Measurements from ENCODE around the gene DYRK3. TPM values are rescaled to one million over a fixed set of nuclear protein-coding genes. Genes with fewer than 3 reads are reported as not detected.

DYRK3 gene
- total and polyA plus RNA-seq, 9 of the 15 experiments (the other 6 are each of a cell fraction or from before 2014, with no cell fraction given) = 4.5 to 33.7 (median 25.7) TPM

GRCh38 chr1:206693592-206693991 lies 58.3 kb downstream of the DYRK3 start:
- no peak overlapping the region for H2AFZ ChIP-seq (ENCODE audit: low read depth, low read length)
- peaks cover 99% of the 10 kb centered on the region for H3K79me2 ChIP-seq (ENCODE audit: control insufficient read depth, insufficient read depth, low read length)
- H3K27ac ChIP-seq (ENCODE audit: extremely low read depth, low read depth, low read length) = no peak overlapping the region
- no peak overlapping the region for H3K4me2 ChIP-seq (ENCODE audit: insufficient read depth, low read length)
- in situ Hi-C loops (cut with MboI) = no loop called here
- DNase-seq (ENCODE audit: extremely low read depth in 1 of 4, low spot score in 3 of 4) (peak in 1 of 4 experiments; percentile 10), FAIRE-seq (no peak), ATAC-seq (no peak)
- peaks cover 71% of the 10 kb centered on the region for H4K20me1 ChIP-seq (replicated peaks; ENCODE audit: control insufficient read depth, insufficient read depth, low read length)
- H3K4me3 ChIP-seq = no peak overlapping the region
- peak overlapping the region in 1 of 2 experiments; percentile 33; a peak in 1 of 4 replicates for H3K9ac ChIP-seq (ENCODE audit: insufficient read depth in 1 of 2, low read depth in 2 of 2, low read length in 2 of 2)
- WGBS (ENCODE audit: insufficient coverage, low coverage, missing lambda C conversion rate) = 84% methylated on average over 7 of the region's 7 CpGs
- H3K27me3 ChIP-seq (ENCODE audit: control insufficient read depth in 2 of 2, insufficient read depth in 2 of 2, low read length in 2 of 2) = no peaks in the 10 kb centered on the region
- peaks cover 45% of the 10 kb centered on the region; the same call in 2 of the 3 replicates for H3K36me3 ChIP-seq (ENCODE audit: control insufficient read depth, insufficient read depth, low read length)
- intact Hi-C loops (cut with micrococcal nuclease) = no loop called here
- ChIA-PET CTCF (ENCODE audit: low intra/inter-chr PET ratio) (no interaction called here), POLR2A (interaction anchor here (0.8 to 10.1 kb wide), 6 partner anchors 9 to 43 kb away, joined by 3 to 130 read pairs (median 4); no protein-coding TSS in a partner anchor)
- H3K9me3 ChIP-seq (replicated peaks; ENCODE audit: control insufficient read depth, insufficient read depth, low read depth, low read length) = no peaks in the 10 kb centered on the region
- BruUV-seq (replicated peaks) = no TSS peak
- peaks cover 32 to 45% of the 10 kb centered on the region in 2 experiments; a peak in 4 of 5 replicates for H3K4me1 ChIP-seq (replicated peaks in 1 of 2; ENCODE audit: control insufficient read depth in 2 of 2, insufficient read depth in 2 of 2, low read length in 2 of 2)
- peaks cover 19% of the 10 kb centered on the region for H3K9me1 ChIP-seq (ENCODE audit: control insufficient read depth, insufficient read depth, low read length)
- TF ChIP-seq RREB1 (CRISPR knock-in tag; IDR thresholded peaks at IDR 0.05) = no peak
- no peak for TF ChIP-seq MAX (CRISPR knock-in tag; IDR thresholded peaks at IDR 0.05)
- TF ChIP-seq ZNF12 (CRISPR knock-in tag; IDR thresholded peaks at IDR 0.05) = no peak
- no peak for TF ChIP-seq THRB (CRISPR knock-in tag; conservative IDR thresholded peaks at IDR 0.05)
- TF ChIP-seq SPI1 (IDR thresholded peaks at IDR 0.05; ENCODE audit: borderline replicate concordance, low read depth, low read length) = no peak
- TF ChIP-seq TSC22D4 (tag; IDR thresholded peaks at IDR 0.05) = no peak
- TF ChIP-seq PHB2 (IDR thresholded peaks at IDR 0.05; ENCODE audit: low read depth) = no peak
- TF ChIP-seq FOXA3 (CRISPR knock-in tag; conservative IDR thresholded peaks at IDR 0.05 in 1 of 2, IDR thresholded peaks at IDR 0.05 in 1 of 2) = no peak
- no peak for TF ChIP-seq POLR2H (tag; IDR thresholded peaks at IDR 0.05; ENCODE audit: low read depth)
- TF ChIP-seq NELFE (IDR thresholded peaks at IDR 0.05; ENCODE audit: insufficient read depth, insufficient read length) = no peak
- no peak for TF ChIP-seq MEF2D (tag; conservative IDR thresholded peaks at IDR 0.05; ENCODE audit: low read depth)
- no peak for TF ChIP-seq FOS (IDR thresholded peaks at IDR 0.05; ENCODE audit: extremely low read depth, insufficient read length)
- TF ChIP-seq THAP12 (CRISPR knock-in tag; IDR thresholded peaks at IDR 0.05) = no peak
